Mucosa of descending colon (tissue), 3 donors: ENCODE measurements around the gene CRADD. TPM values are rescaled to one million over a fixed set of nuclear protein-coding genes. Genes with fewer than 3 reads are reported as not detected.

Experiments
- ATAC-seq: fragments of 200-7000 bp; cut with Tn5 transposase; one replicate; pipeline ENCODE4 v1.9.1; 2020; ENCODE audit warnings: mild to moderate bottlenecking, moderate library complexity
- DNase-seq, 3 donors: peaks; one replicate each; pipeline ENCODE4 v3.0.0-alpha.2; 2020
- H3K36me3 ChIP-seq: fragments of 200-600 bp; one replicate; pipeline ENCODE4 v1.8.0; 2021; ENCODE audit warnings: low read depth, mild to moderate bottlenecking
- H3K4me1 ChIP-seq: fragments of 200-600 bp; one replicate; pipeline ENCODE4 v1.8.0; 2021; ENCODE audit warnings: low read depth, mild to moderate bottlenecking
- H3K4me3 ChIP-seq: fragments of 200-600 bp; one replicate; pipeline ENCODE4 v1.8.0; 2021; ENCODE audit warnings: mild to moderate bottlenecking
- H3K9me3 ChIP-seq: fragments of 200-600 bp; one replicate; pipeline ENCODE4 v1.8.0; 2021; ENCODE audit warnings: mild to moderate bottlenecking
- CTCF ChIP-seq: fragments of 200-600 bp; IDR thresholded peaks from one replicate; pipeline ENCODE4 v1.8.0; 2022; ENCODE audit warnings: antibody characterized with exemption, mild to moderate bottlenecking
- intact Hi-C, 2 donors: fragments of 100-400 bp; cut with DNase I in 1 of 2; cut with micrococcal nuclease in 1 of 2; formaldehyde crosslinking; loops; one replicate each; pipeline versions ENCODE4 v1.11.0 to v1.11.1; 2022; cut with DNase I, micrococcal nuclease
- total RNA-seq, 3 donors: library from RNA; stranded (reverse); fragmentation: NEBNext Ultra II Directional in 2 of 3; extraction: Animal tissue kit (Norgen Biotek cat#: 25700) in 2 of 3; gene quantifications; one replicate each; pipeline versions ENCODE4 v1.2.1 to v1.2.4, GENCODE V29; 2021 to 2023
- donor health status: DM: no; HTN: no; CAD: no; lungs with moderate emphysema.
- donor health status: DM: no; HTN: no; CAD: no.
- donor health status: DM: no; HTN: yes; CAD: no.

Gene CRADD
- total RNA-seq, 3 donors from 2014 or later = 18.4 to 27.9 (median 22.7) TPM

GRCh38 chr12:93734784-93735183 lies 57.6 kb downstream of the CRADD start:
- intact Hi-C loops = no loop called here
- DNase-seq = no peak
- no peak for TF ChIP-seq CTCF
- Histone ChIP-seq H3K9me3 (no peaks in the 10 kb centered on the region), H3K36me3 (no peaks in the 10 kb centered on the region), H3K4me1 (peaks cover 16% of the 10 kb centered on the region), H3K4me3 (no peak overlapping the region)
- ATAC-seq = no peak

DNA sequence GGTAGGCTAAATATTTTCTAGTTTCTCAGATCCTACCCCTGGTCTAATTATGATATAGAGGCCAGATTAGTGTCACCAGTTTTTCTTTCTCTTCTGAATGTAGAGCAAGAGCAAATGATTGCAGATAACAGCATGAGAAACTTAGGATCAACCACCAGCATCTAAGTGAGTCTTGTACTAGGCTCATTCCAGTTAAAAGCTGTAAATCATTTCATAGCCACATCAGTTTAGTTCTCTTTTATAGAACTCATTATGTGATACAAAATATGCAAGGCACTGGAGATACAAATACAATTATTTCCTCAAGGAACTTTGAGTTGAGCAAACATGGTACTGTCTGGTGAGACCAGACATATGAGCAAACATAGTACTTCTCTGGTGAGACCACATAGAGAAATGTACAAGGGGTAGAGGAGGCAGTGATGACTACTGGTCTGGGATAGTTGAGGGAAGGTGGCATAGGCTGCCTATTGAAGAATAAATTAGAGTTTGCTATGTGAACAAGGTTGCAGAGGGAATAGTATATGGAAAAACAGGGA lies 59.5 kb downstream of the CRADD start:
- TF ChIP-seq CTCF = no peak
- H3K4me3 ChIP-seq = no peak overlapping the region
- ATAC-seq = peak; percentile 52
- no peaks in the 10 kb centered on the region for H3K36me3 ChIP-seq
- DNase-seq = no peak
- intact Hi-C loops = no loop called here
- H3K9me3 ChIP-seq = no peaks in the 10 kb centered on the region
- peaks cover 16% of the 10 kb centered on the region for H3K4me1 ChIP-seq

DNA sequence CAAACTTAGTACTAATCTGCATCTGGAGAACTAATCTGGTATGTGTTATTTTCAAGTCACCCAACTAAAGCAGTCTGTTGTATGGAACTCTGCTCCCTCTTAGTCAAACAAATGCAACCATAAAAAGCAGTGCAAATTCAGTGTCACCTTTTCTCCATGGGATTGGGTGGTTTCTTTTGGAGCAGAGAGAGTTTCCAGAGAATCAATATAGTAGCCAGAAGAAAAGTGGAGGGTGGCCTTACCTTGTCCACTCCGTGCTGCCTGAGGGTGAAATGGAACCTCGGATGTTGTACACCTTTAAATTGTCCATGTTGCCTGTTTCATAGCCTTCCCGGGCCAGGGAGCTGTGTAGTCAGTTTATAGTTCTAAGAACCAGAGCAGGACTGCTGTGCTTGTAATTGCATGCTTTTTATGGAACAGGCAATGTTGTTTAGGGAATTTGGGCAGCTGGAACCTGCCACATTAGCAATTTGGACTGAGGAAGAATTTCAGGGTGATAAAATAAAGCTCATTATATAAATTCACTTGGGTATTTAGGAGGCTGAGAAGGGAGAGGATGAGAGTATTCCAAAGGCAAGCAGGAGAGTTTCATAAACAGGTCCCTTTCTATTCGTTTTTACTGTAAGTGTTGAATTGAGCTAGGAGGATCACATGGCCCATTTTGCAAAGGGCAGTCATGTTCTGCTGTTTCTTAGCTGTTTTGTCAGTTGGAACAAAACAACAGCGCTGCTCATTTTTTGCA lies 60.5 kb downstream of the CRADD start:
- no peak for TF ChIP-seq CTCF
- Histone ChIP-seq H3K4me1 (peaks cover 16% of the 10 kb centered on the region), H3K4me3 (no peak overlapping the region), H3K9me3 (no peaks in the 10 kb centered on the region), H3K36me3 (no peaks in the 10 kb centered on the region)
- DNase-seq (peak in 1 of 3 donors; percentile 42), ATAC-seq (peak; percentile 45)
- intact Hi-C loops = no loop called here

DNA sequence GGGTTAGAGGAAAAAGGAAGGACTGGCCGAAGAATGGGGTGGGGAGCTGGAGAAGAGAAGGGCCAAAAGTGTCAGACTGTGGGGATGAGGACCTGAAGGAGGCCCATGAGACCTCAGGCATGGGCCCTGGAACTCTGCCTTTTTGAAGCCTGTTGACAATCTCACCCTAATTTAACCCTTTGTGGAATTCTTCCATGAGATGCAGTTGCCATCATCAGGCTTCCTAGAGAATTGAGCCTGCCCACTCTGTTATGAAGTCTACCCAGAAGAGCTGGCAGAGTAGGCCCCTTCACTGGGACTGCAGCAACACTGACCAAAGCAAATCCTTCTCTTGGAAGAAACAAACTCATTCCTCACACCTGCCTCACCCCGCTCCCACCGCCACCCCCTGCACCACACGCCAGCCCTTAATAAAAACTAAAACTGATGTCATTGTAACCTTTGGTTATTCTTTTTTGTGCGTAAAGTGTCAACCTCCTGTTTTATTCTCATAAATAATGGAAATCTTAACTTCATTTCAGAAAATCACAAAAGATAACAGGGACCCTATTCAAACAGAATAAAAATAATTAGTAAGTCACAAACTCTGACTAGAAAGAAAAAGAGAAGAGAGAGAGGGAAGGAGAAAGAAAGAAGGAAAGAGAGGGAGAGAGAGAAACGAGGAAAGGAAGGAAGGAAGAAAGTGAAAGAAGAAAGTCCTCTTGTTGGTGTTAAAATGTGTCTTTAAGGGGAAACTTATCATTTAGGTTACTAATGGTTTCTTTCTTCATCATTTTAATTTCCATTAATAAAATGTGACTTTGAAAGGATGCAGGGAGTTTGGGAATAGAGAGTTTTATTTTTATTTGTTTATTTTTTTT lies 61.3 kb downstream of the CRADD start:
- intact Hi-C loops = no loop called here
- ATAC-seq = no peak

More for the DNA sequence above, 61.3 kb downstream of the CRADD start:
- no peak for TF ChIP-seq CTCF
- H3K36me3 ChIP-seq = no peaks in the 10 kb centered on the region
- H3K9me3 ChIP-seq = no peaks in the 10 kb centered on the region
- H3K4me1 ChIP-seq = peaks cover 16% of the 10 kb centered on the region
- no peak overlapping the region for H3K4me3 ChIP-seq
- DNase-seq = no peak
